GDM1 (cell line): ENCODE results near the gene SUGP2.

Experiments
- DNase-seq: peaks from one replicate; lab custom pipeline; 2025; lab: John Stamatoyannopoulos, UW

Gene SUGP2

DNA sequence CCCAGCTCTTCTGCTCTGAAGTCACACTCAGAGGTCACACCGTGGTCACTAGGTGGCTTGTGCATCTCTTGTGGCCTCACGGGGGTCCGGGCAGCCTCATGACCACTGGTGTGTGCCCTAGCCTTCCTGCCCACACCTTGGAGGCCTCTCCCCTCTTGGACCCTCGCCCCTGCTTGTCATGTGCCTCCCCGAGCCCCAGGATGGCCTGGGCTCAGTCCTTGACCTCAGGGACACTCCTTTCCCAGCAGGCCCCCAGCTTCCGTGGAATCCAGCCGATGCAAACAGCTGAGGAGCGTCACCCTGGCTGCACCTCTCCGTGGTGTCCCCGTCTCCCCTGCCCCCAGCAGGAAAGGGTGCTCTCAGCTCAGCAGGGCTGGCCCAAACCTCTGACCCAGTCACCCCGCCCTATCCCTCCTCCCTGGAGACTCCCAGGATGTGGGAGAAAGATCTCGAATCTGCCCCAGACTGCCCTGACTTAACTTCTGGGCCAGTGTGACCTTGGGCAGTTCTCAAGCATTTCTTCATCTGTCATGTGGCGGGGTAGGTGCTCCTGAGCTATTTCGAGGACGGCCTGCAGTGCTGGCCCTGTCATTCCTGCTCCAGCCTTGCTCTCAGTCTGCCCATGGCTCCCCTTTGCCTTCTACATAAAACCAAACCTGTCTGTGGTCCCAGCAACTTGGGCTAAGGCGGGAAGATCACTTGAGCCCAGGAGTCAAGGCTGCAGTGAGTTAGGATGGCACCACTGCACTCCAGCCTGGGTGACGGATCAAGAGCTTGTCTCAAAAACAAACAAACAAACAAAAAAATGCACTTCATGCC, 25.9 kb upstream of the SUGP2 start:
- no peak for DNase-seq

- no peak for DNase-seq
Measured at GRCh38 chr19:19057720-19058119, 24.4 kb upstream of the SUGP2 start.

DNA sequence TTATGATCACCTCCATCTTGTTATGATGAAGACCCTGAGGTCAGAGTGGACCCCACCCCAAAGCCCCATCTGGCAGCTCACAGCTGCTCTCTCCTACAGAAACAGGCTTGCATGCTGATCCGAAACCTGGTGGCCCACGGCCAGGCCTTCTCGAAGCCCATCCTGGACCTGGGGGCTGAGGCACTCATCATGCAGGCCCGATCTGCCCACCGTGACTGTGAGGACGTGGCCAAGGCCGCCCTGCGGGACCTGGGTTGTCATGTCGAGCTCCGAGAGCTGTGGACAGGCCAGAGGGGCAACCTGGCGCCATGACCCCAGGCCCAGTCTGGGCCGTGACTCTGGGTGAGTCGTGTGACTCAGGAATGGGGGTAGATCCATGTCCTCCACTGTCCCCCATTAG, 24.0 kb upstream of the SUGP2 start:
- no peak for DNase-seq

DNA sequence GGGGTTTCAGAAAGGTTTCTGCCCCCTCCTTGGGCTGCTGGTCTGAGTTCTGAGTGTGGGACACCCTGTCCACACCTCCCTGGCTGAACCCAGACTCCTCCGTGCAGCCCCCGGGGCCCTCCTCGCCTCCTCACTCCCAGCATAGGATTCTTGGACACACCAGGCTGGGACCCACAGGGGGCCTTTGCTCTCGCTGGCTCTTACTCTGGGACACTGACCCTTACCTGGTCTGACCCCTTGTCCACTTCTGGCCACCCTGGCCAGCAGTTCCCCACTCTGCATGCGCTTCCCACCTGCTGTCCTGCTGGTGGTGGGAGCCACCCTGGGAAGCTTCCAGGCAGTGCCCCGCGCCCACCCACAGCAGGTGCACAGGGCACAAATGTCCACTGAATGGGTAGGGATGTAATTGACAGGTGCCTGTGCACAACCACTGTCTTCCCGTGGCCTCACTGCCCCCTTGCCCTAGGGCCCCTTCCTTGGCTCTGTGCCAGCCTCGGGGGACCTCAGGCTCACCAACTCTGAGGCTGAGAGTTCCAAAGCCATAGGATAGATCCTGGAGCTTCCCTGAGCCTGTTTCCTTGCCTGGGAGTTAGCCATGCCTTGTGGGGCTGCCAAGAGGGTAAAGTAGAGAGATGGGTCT, 23.4 kb upstream of the SUGP2 start:
- no peak for DNase-seq

DNA sequence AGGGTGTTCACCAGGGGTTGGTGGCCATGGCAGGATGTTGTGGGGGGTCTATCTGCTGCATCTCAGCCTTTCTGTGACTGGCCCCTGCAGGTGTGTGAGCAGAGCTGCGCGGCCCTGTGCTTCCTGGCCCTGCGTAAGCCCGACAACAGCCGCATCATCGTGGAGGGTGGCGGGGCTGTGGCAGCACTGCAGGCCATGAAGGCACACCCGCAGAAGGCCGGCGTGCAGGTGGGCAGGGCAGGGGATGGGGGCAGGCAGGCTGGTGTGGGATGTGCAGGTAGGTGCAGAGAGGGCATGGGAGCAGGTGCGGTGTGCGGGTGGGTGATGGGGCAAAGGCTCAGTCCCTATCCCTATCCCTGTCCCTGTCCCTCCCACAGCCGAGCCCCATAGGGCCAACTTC, 22.4 kb upstream of the SUGP2 start:
- no peak for DNase-seq

- DNase-seq: no peak
Measured at GRCh38 chr19:19054939-19055440, 21.7 kb upstream of the SUGP2 start.

DNA sequence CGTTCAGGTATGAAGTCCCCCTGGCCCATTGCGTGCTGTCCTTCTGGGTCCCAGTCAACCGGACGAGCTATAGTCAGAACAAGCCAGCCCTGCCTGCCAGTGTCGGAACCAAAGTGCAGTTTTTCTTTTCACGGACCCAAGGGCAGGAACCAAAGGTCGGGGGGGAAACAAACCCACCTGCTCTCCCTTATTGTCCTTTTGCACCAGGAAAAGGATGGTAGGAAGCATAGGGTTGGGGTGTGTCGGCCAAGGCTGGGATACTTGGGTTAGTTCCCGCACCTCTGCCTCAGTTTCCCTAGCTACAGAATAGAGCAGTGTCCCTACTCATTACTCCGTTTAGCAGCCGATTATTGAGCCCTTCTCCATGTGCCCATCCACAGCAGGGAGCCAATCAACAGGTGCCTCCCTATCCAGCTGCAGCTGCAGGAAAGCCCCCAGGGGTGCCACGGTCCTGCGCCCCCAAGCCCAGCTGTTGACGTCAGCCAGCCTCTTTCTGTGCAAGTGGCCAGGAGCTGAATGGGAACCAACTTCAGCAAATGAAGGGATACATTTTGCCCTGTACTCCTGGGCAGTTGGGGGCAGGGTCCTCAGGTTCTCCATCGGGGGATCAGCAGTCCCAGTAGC, 21.1 kb upstream of the SUGP2 start:
- no peak for DNase-seq

DNA sequence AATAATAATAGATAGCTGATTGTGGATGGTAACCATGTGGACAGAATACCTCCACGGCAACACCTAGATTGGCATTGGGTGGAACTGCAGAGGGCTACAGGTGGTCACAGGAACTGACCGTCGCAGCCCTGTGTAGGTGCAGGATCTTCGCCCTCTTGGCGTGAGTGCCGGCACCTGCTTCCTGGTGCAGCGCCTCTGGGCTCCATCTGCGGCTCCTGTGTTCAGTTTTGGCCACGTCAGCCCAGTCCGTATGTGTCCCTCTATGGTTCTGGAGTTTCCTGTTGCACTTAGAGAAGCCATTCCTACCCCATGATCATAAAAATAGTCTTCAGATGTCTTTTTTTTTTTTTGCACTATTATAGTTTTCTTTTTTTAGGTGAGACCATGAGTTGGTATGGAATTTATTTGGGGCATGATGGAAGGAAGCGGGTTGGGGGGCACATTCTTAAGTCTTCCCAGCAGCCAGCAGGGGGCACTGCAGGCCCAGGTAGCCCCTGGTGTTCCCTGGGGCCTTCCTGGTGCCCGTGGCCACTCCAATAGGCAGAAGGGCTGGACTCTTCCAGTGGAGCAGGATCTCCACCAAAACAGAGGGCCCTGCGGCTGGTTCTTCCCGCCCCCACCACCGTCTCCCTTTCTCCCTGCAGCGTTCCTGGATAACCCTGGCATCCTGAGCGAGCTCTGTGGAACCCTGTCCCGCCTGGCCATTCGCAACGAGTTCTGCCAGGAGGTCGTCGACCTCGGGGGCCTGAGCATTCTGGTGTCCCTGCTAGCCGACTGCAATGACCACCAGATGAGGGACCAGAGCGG, 20.4 kb upstream of the SUGP2 start:
- DNase-seq: no peak

DNA sequence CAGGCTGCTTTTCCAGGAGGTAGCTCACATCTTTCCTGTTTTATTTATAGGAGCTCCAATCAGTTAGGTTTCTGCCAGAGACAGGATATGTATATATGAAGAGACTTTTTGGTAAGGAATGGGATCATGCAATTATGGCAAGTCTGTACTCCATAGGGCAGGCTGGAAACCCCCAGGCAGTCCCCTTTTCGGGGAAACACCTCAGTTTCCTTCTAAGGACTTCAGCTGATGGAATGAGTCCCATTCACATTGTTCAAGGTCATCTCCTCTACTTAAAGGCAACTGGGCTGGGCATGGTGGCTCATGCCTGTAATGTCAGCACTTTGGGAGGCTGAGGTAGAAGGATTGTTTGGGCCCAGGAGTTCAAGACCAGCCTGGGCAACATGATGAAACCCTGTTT, 19.6 kb upstream of the SUGP2 start:
- DNase-seq: no peak

DNA sequence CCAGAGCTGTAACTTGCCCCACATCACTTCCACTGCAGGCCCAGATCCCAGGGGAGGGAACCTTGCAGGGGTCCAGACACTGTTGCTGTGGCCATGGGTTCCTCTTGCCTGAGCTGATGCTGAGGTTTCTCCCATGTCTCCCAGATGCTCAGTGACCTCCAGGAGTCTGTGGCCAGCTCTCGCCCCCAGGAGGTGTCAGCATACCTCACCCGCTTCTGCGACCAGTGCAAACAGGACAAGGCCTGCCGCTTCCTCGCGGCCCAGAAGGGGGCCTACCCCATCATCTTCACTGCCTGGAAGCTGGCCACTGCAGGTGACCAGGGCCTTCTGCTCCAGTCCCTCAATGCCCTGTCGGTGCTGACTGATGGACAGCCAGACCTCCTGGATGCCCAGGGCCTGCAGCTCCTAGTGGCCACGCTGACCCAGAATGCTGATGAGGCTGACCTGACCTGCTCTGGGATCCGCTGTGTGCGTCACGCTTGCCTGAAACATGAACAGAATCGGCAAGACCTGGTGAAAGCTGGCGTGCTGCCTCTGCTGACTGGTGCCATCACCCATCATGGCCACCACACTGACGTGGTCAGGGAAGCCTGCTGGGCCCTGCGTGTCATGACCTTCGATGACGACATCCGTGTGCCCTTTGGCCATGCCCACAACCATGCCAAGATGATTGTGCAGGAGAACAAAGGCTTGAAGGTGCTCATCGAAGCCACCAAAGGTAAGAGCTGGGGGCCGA, 18.3 kb upstream of the SUGP2 start:
- no peak for DNase-seq

GRCh38 chr19:19050731-19051130, 17.4 kb upstream of the SUGP2 start:
- no peak for DNase-seq

DNA sequence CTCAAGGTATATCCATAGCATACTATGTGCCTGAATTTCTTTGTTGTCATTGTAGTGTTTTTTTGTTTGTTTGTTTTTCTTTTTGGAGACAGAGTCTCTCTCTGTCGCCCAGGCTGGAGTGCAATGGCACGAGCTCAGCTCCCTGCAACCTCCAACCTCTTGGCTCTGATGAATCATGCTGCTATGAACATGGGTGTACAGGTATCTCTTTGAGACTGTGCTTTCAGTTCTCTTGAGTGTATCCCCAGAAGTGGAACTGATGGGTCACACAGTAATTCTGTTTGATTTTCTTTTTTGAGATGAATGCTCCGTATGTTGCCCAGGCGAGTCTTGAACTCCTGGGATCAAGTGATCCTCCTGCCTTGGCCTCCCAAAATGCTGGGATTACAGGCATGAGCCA, 16.8 kb upstream of the SUGP2 start:
- DNase-seq: no peak

- no peak for DNase-seq
Measured at GRCh38 chr19:19049406-19049805, 16.1 kb upstream of the SUGP2 start.

GRCh38 chr19:19043881-19044280, 10.6 kb upstream of the SUGP2 start:
- DNase-seq: no peak

DNA sequence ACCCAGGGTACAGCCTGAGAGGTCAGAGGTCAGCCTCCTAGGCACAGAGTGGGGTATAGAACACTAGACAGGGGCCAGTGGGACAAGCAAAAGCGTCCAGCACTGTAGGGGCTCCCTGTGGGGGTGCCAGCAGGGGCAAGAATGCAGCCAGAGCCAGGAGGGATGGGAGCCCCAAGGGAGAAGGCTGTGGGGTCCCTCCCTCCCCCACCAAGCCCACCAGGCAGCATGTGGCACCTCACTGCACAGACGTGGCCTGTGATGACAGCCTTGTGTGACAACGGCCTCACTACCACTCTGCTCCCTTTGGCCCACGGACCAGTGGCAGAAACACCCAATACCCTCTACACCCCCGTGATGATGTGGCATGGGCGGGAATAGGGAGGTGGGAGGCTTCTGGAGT, 10.2 kb upstream of the SUGP2 start:
- DNase-seq: no peak

- no peak for DNase-seq
Measured at GRCh38 chr19:19042732-19043280, 9.5 kb upstream of the SUGP2 start.

DNA sequence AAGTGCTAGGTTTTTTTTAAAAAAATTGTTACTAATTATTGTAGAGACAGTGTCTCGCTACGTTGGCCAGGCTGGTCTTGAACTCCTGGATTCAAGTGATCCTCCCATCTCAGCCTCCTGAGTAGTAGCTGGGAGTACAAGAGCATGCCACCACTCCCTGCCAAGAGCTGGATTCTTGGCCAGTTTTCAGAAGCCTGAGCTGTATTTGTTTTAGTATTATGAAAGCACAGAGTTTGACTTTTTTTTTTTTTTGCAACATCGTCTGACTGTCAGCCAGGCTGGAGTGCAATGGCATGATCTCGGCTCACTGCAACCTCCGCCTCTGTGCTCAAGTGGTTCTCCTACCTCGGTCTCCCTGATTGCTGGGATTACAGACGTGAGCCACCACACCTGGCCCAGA, 7.1 kb upstream of the SUGP2 start:
- DNase-seq: no peak

DNA sequence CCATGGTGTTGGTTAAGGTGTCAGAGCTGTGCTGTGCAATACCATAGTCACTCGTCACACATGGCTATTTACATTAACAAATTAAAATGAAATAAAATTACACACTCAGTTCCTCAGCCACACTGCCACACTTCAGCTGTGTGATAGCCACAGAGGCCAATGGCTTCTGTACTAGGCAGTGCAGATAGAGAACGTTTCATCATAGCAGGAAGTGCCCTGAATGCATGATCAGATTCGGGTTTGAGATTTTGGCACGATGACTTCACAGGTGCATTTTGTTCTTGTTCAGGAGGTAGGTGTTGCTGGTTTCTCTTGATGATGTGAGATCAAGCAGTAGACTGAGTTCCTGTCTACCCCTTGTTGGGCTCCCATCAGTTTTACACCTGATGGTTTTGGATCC, 6.6 kb upstream of the SUGP2 start:
- DNase-seq: no peak

GRCh38 chr19:19034204-19034624, 897 bp upstream of the SUGP2 start:
- peak; percentile 71 for DNase-seq

DNA sequence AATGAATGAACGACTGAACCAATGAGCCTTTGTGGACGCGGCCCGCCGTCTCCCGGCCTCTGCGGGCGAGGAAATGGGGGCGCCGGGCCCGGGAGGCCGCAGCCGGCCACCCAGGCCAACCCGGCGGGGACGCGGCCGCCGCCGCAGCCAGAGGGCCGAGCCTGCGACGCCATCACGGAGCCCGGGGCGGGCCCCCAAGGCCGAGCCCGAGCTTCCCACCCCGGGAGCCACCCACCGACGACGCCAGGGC, 216 bp downstream of the SUGP2 start:
- DNase-seq: no peak

DNA sequence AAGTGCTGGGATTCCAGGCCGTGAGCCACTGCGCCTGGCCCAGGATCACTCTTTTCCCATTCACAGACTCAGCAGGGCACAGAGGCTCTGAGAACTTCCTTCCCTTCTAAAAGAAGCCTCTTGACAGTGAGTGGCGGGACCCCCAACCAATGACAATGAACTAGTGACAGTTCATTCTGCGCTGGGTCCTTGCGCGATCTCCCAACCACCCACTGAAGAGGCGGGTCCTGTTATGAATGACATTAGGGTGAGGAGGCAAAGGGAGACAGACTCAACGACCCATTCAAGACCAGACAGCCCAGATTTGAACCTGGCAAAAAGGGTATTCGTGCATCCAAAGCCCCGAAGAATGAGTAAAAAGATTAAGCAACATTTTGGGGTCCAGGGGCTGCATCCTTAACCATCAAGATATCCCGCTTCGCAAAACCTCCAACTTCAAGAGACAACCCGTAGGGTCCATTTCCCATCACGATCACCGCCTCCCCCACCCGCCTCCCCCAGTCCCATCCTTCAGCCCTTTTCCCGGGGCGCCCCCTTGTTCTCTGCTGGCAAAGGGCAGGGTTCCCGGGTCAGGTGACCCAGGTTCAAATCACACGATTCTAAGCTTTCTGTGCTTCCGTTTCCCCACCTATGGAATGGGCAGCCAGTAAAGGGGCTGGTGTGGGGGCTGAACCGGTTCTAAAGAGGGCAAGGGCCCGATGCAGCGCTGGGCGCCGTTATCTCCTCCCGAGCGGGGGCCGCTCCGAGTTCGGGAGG, 719 bp downstream of the SUGP2 start:
- DNase-seq: peak; percentile 89
